HG03354 (cell line): ENCODE data around the gene RTEL1.
A peak's percentile ranks its signal among the peaks of the same experiment; 100 is the strongest.
"Not testable (repeated sequence)": the region's sequence is repeated elsewhere in the genome, so short reads cannot be mapped to it uniquely, and the experiment has no call there.

ENCODE experiments used
- ATAC-seq: cut with Tn5 transposase; IDR thresholded peaks from one replicate; pipeline ENCODE4 v1.9.1; 2021; ENCODE audit warnings: mild to moderate bottlenecking; ENCODE audit not compliant: unreplicated experiment, poor library complexity, severe bottlenecking

RTEL1 gene

DNA sequence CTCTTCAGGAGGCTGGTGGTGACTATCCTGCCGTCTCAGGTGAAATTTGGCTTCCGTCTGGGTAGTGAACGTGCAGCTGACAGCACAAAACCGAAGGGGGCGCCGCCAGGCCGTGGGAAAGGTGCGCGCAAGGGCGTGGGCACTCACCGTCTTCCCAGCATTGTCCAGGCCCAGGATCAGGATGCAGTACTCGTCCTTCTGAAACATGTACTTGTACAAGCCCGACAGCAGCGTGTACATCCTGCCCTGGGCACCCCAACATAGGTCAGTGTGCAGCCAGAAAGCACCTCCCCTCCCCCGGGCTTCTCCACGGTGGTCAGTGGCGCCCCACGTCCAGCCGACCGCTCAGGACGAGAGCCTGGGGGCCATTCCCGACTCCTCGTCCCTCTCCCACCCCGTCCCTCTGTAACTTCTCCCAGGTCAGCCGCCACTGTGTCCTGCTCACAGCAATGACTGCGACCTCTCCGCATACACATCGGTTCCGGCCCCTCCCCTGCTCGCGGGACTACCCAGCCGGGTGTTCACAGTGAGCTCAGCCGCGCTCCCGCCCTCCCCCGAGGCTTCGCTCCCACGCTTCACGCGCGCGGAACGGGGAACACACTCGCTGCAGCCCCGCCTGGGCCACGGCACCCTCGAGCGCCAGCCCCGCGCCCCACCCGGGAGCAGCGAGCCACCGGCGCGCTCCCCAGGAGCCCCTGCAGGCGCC, 48.9 kb downstream of the RTEL1 start:
- peak; percentile 36 for ATAC-seq

GRCh38 chr20:63707558-63708300, 49.6 kb downstream of the RTEL1 start, which contains the start of the genes ARFRP1 and ZGPAT:
Gene ARFRP1, minus strand, starts transcription at chr20:63707976. Its CDS starts 885 bp downstream, at chr20:63707091.
Gene ZGPAT, plus strand, starts transcription at chr20:63708039. Its CDS starts 542 bp downstream, at chr20:63708581.
- peak; percentile 75 for ATAC-seq

DNA sequence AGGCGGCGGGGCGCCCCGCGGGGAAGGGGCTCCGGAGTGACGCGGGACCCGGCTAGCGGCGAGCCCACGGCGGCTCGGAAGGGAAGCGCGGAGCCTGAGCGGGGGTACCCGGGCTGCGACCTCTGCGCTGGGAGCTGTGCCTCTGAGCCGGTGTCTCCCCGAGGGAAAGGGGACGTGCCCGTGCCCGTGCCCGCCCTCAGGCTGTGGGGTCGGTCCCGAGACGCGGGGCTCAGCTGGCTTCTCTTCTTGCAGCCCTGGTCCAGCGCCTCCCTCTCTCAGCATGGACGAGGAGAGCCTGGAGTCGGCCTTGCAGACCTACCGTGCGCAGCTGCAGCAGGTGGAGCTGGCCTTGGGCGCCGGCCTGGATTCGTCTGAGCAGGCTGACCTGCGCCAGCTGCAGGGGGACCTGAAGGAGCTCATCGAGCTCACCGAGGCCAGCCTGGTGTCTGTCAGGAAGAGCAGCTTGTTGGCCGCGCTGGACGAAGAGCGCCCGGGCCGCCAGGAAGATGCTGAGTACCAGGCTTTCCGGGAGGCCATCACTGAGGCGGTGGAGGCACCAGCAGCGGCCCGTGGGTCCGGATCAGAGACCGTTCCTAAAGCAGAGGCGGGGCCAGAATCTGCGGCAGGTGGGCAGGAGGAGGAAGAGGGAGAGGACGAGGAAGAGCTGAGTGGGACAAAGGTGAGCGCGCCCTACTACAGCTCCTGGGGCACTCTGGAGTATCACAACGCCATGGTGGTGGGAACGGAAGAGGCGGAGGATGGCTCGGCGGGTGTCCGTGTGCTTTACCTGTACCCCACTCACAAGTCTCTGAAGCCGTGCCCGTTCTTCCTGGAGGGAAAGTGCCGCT, 50.4 kb downstream of the RTEL1 start:
- ATAC-seq: peak; percentile 26

DNA sequence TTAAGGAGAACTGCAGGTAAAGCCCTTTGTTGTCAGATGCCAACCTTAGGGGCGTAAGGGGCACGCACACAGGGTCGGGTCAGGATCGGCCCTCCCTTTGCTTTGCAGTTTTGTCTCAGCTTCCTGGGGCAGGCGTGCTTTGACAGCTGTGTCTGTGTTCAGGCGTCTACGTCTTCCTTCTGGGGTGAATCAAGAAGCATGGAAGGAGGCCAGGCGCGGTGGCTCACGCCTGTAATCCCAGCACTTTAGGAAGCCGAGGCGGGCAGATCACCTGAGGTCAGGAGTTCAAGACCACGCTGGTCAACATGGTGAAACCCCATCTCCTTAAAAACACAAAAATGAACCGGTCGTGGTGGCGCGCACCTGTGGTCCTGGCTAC, 51.0 kb downstream of the RTEL1 start:
- ATAC-seq: no peak

- ATAC-seq: no peak
Measured at GRCh38 chr20:63711085-63711645, 53.1 kb downstream of the RTEL1 start.

- no peak for ATAC-seq
Measured at GRCh38 chr20:63712191-63712590, 54.1 kb downstream of the RTEL1 start.

- no peak for ATAC-seq
Measured at GRCh38 chr20:63714858-63715257, 56.7 kb downstream of the RTEL1 start.

DNA sequence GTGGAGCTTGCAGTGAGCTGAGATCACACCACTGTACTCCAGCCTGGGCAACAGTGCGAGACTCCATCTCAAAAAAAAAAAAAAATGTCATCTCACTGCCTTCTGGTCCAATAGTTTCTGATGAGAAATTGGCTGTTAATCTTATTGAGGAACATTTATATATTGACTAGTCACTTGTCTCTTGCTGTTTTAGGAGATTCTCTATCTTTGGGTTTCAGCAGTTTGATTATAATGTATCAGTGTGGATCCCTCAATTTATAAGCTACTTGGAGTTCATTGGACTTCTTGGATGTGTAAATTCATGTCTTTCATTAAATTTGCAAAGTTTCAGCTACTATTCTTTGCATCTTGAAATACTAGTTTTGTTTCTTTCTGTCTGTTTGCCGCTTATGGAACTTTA, 60.9 kb downstream of the RTEL1 start:
- ATAC-seq: no peak

DNA sequence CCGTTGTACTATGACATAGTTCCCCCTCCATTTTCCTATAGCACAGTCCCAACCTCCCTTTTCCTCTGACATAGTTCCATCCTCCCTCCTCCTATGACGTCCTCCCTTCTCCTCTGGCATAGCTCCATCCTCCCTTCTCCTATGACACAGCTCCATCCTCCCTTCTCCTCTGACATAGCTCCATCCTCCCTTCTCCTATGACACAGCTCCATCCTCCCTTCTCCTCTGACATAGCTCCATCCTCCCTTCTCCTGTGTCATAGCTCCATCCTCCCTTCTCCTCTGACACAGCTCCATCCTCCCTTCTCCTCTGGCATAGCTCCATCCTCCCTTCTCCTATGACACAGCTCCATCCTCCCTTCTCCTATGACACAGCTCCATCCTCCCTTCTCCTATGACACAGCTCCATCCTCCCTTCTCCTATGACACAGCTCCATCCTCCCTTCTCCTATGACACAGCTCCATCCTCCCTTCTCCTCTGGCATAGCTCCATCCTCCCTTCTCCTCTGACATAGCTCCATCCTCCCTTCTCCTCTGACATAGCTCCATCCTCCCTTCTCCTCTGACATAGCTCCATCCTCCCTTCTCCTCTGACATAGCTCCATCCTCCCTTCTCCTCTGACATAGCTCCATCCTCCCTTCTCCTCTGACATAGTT, 65.0 kb downstream of the RTEL1 start:
- ATAC-seq: not testable (repeated sequence)

- ATAC-seq: not testable (repeated sequence)
Measured at GRCh38 chr20:63730189-63730733, 72.1 kb downstream of the RTEL1 start.

GRCh38 chr20:63731410-63731809, 73.3 kb downstream of the RTEL1 start:
- no peak for ATAC-seq

DNA sequence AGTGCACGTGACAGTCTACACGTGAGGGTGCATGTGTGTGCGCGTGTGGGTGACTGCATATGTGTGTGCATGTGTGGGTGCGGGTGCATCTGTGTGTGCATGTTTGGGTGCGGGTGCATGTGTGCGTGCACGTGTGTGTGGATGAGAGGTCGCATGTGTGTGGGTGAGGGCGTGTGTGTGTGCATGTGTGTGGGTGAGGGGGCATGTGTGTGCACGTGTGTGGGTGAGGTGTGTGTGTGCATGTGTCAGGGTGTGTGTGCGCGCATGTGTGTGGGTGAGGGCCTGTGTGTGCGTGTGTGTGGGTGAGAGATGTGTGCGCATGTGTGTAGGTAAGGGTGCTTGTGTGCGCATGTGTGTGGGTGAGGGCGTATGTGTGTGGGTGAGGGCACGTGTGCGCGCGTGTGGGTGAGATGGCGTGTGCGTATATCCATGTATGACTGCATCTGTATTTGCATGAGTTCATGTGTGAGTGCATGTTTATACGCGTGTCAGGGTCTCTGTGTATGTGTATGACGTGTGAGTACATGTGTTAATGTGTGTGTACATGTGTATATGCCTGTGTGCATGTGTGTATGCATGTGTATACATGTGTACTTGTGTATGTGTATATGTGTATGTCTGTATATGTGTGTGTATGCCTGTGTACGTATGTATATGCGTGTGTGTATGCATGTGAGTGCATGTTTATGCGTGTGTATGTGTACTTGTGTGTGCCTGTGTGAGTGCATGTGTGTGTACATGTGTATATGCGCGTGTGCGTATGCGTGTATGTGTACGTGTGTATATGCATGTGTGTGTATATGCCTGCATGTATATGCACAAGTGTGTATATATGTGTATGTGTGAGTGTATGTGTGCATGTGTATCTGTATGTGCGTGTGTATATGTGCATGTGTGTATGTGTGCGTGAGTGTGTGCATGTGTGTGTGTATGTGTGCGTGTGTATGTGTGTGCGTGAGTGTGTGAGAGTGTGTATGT, 74.3 kb downstream of the RTEL1 start:
- no peak for ATAC-seq

GRCh38 chr20:63733117-63733516, 75.0 kb downstream of the RTEL1 start:
- ATAC-seq: no peak

DNA sequence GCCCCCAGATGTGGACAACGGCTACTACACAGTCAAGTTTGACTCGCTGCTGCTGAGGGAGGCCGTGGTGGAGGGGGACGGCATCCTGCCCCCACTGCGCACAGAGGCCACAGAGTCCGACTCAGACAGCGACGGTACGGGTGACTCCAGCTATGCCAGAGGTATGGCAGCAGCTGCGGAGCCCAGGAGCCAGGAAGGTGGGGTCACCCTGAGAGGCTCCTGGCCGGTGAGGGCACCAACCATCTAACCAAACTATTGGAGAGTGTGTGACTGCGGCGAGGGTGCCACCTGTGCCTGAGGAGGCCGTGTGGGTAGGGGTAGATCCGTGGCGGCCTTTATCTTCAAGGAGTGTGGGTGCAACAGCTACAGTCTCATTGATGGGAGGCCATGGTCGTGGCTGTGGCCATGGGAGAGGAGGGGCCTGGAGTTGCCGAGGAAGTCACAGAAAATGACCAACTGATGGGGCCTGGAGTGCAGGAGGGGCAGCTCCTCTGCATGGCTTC, 75.5 kb downstream of the RTEL1 start:
- no peak for ATAC-seq

GRCh38 chr20:63734111-63734945, 76.2 kb downstream of the RTEL1 start:
- ATAC-seq: no peak

- ATAC-seq: no peak
Measured at GRCh38 chr20:63734946-63735858, 77.1 kb downstream of the RTEL1 start.
